ENCODE results near the gene ADD2.

ADD2 gene

DNA sequence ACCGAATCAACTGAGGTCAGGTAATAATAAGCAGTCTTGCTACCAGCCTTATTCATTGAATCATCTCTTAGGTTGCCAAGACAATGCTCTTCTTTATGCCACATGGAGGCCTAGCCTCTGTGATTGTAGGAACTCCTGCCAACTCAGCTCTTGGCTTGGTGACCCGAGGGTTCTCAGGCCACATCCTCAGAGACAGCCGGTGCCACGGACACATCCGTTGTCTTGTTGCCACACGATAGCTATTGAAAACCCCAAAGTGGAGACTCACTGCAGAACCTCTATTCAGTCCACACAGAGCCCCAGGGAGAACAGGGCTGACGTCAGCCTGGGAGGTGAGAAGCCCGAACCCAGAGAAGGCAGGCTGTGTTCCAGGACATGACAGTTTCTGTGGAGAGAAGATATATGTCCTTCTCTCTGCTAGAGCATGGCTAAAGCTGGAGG, 160.9 kb downstream of the ADD2 start:
- in situ Hi-C loops (cut with HindIII; ENCODE audit: low pct_ligation_motif_present, low sequenced_read_pairs) = no loop called here
- Histone ChIP-seq H3K27me3 (replicated peaks) (no peaks in the 10 kb centered on the region), H3K36me3 (replicated peaks) (no peaks in the 10 kb centered on the region), H3K27ac (no peak overlapping the region), H3K4me3 (ENCODE audit: low read depth, low read length) (no peak overlapping the region)
- TF ChIP-seq, protein P1, sequence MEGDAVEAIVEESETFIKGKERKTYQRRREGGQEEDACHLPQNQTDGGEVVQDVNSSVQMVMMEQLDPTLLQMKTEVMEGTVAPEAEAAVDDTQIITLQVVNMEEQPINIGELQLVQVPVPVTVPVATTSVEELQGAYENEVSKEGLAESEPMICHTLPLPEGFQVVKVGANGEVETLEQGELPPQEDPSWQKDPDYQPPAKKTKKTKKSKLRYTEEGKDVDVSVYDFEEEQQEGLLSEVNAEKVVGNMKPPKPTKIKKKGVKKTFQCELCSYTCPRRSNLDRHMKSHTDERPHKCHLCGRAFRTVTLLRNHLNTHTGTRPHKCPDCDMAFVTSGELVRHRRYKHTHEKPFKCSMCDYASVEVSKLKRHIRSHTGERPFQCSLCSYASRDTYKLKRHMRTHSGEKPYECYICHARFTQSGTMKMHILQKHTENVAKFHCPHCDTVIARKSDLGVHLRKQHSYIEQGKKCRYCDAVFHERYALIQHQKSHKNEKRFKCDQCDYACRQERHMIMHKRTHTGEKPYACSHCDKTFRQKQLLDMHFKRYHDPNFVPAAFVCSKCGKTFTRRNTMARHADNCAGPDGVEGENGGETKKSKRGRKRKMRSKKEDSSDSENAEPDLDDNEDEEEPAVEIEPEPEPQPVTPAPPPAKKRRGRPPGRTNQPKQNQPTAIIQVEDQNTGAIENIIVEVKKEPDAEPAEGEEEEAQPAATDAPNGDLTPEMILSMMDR (IDR thresholded peaks at IDR 0.05; ENCODE audit: low read depth, low read length, missing control alignments) = no peak
- no peak for DNase-seq

Measured in brain microvascular endothelial cell (primary cell).